Measurements from ENCODE around the gene CCDC54.

Gene CCDC54

DNA sequence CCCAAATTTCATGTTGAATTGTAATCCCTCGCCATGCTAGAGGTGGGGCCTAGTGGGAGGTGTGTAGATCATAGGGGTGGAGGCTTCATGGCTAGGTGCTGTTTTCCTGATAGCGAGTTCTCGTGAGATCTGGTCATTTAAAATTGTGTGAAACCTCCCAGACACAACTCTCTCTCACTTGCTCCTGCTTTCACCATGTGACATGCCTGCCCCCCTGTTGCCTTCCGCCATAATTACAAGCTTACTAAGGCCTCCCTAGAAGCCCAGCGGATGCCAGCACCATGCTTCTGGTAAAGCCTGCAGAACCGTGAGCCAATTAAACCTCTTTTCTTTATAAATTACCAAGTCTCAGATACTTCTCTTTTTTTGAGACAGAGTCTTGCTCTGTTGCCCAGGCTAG, 36.0 kb downstream of the CCDC54 start:
- TF ChIP-seq FOXM1 (IDR thresholded peaks at IDR 0.05; ENCODE audit: borderline replicate concordance, low read depth): no peak

DNA sequence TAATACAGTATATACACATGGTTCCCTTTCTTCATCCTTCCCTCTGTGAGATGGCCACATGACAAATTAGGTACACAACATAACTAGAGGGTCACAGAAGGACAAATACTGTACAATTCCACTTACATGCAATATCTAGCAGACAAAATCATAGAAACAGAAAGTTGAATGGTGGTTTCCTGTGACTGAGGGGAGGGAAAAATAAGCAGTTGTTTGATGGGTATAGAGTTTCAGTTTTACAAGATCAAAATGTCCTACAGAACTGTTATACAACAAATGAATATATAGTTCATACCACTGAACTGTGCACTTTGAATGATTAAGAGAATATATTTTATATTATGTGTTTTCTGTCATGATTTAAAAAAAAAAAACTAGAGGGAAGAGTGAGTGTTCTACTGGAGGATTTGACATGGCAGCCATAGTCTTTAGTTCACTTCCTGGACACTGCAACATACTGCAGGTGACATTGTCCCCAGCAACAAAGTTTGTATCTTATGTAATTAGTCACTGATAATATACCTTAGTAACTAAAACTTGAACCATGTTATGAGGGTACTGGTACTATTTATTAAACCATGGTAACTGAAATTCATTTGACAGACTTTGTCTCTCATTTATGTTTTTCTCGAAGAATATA, 37.2 kb downstream of the CCDC54 start:
- no peak for TF ChIP-seq EGR1 (IDR thresholded peaks at IDR 0.05)
- no peak for TF ChIP-seq ZBTB7A (IDR thresholded peaks at IDR 0.05; ENCODE audit: low read depth)
- no peak for TF ChIP-seq RAD21 (IDR thresholded peaks at IDR 0.05; ENCODE audit: low read depth)
- TF ChIP-seq CEBPB (IDR thresholded peaks at IDR 0.05): no peak
- no peak for TF ChIP-seq YY1 (IDR thresholded peaks at IDR 0.05; ENCODE audit: low read depth)
- no peak for TF ChIP-seq TCF12 (IDR thresholded peaks at IDR 0.05; ENCODE audit: low read depth)
- no peak for TF ChIP-seq NFIC (IDR thresholded peaks at IDR 0.05)
- TF ChIP-seq, protein P1, sequence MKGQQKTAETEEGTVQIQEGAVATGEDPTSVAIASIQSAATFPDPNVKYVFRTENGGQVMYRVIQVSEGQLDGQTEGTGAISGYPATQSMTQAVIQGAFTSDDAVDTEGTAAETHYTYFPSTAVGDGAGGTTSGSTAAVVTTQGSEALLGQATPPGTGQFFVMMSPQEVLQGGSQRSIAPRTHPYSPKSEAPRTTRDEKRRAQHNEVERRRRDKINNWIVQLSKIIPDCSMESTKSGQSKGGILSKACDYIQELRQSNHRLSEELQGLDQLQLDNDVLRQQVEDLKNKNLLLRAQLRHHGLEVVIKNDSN (IDR thresholded peaks at IDR 0.05): no peak
- no peak for TF ChIP-seq EP300 (IDR thresholded peaks at IDR 0.05; ENCODE audit: borderline replicate concordance)
- TF ChIP-seq, protein P2, sequence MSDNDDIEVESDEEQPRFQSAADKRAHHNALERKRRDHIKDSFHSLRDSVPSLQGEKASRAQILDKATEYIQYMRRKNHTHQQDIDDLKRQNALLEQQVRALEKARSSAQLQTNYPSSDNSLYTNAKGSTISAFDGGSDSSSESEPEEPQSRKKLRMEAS (IDR thresholded peaks at IDR 0.05): no peak

- TF ChIP-seq YY1 (IDR thresholded peaks at IDR 0.05; ENCODE audit: low read depth) (no peak), TEAD4 (IDR thresholded peaks at IDR 0.05) (no peak), RAD21 (IDR thresholded peaks at IDR 0.05; ENCODE audit: low read depth) (no peak), ZBTB7A (IDR thresholded peaks at IDR 0.05; ENCODE audit: low read depth) (no peak), FOXM1 (IDR thresholded peaks at IDR 0.05; ENCODE audit: borderline replicate concordance, low read depth) (no peak), TAF1 (IDR thresholded peaks at IDR 0.05; ENCODE audit: low read depth) (no peak), CEBPB (IDR thresholded peaks at IDR 0.05) (no peak)
- TF ChIP-seq, protein P1 (IDR thresholded peaks at IDR 0.05): no peak
- TF ChIP-seq, protein P3, sequence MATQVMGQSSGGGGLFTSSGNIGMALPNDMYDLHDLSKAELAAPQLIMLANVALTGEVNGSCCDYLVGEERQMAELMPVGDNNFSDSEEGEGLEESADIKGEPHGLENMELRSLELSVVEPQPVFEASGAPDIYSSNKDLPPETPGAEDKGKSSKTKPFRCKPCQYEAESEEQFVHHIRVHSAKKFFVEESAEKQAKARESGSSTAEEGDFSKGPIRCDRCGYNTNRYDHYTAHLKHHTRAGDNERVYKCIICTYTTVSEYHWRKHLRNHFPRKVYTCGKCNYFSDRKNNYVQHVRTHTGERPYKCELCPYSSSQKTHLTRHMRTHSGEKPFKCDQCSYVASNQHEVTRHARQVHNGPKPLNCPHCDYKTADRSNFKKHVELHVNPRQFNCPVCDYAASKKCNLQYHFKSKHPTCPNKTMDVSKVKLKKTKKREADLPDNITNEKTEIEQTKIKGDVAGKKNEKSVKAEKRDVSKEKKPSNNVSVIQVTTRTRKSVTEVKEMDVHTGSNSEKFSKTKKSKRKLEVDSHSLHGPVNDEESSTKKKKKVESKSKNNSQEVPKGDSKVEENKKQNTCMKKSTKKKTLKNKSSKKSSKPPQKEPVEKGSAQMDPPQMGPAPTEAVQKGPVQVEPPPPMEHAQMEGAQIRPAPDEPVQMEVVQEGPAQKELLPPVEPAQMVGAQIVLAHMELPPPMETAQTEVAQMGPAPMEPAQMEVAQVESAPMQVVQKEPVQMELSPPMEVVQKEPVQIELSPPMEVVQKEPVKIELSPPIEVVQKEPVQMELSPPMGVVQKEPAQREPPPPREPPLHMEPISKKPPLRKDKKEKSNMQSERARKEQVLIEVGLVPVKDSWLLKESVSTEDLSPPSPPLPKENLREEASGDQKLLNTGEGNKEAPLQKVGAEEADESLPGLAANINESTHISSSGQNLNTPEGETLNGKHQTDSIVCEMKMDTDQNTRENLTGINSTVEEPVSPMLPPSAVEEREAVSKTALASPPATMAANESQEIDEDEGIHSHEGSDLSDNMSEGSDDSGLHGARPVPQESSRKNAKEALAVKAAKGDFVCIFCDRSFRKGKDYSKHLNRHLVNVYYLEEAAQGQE (IDR thresholded peaks at IDR 0.05; ENCODE audit: low read depth): no peak
These were observed 38.9 kb downstream of the CCDC54 start for GRCh38 chr3:107416138-107416537.

DNA sequence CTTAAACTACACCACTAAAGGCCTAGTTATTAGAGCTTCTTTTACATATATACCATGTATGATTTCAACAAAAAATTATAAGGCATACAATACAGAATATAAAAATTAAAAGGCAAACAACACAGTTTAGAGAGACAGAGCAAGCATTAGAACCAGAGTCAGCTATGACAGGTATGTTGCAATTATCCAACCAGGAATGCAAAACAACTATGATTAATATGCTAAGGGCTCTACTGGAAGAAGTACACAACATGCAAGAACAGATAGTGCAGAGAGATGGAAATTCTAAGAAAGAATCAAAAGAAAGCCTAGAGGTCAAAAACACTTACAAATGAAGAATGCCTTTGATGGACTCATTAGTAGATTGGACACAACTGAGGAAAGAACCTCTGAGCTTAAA, 39.6 kb downstream of the CCDC54 start:
- TF ChIP-seq, protein P1 (IDR thresholded peaks at IDR 0.05): no peak
- TF ChIP-seq CEBPB (IDR thresholded peaks at IDR 0.05) (no peak), RAD21 (IDR thresholded peaks at IDR 0.05; ENCODE audit: low read depth) (no peak)

- TF ChIP-seq RAD21 (IDR thresholded peaks at IDR 0.05; ENCODE audit: low read depth): peak; percentile 73
- TF ChIP-seq CREB1 (IDR thresholded peaks at IDR 0.05; ENCODE audit: low read depth): no peak
- peak; percentile 93 for TF ChIP-seq TEAD4 (IDR thresholded peaks at IDR 0.05)
These were observed 44.0 kb downstream of the CCDC54 start for GRCh38 chr3:107421170-107421792.

DNA sequence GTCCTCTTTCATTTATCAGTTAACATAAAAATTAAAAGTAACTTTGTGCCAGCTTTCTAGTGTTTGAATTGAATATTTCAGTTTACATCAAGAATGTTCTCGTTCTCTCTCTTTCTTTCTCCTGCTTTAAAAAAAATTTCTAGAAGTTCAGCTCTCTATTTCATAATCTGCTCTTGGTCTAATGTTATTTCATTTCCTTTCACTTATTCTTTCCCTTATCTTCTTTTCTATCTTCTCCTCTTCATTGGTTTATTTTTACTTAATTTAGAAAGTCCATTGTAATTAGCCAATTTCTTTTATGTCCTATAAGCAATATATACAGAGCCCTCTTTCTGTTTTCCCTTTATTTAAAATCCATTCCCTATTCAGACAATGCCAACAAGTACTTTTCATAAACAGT, 44.6 kb downstream of the CCDC54 start:
- no peak for TF ChIP-seq RAD21 (IDR thresholded peaks at IDR 0.05; ENCODE audit: low read depth)
- no peak for TF ChIP-seq TCF12 (IDR thresholded peaks at IDR 0.05; ENCODE audit: low read depth)
- no peak for TF ChIP-seq YY1 (IDR thresholded peaks at IDR 0.05; ENCODE audit: low read depth)
- no peak for TF ChIP-seq EGR1 (IDR thresholded peaks at IDR 0.05)
- TF ChIP-seq EP300 (IDR thresholded peaks at IDR 0.05; ENCODE audit: borderline replicate concordance): no peak
- no peak for TF ChIP-seq ZBTB7A (IDR thresholded peaks at IDR 0.05; ENCODE audit: low read depth)
- TF ChIP-seq, protein P3 (IDR thresholded peaks at IDR 0.05; ENCODE audit: low read depth): no peak
- TF ChIP-seq TAF1 (IDR thresholded peaks at IDR 0.05; ENCODE audit: low read depth): no peak
- TF ChIP-seq, protein P1 (IDR thresholded peaks at IDR 0.05): no peak
- TF ChIP-seq FOXM1 (IDR thresholded peaks at IDR 0.05; ENCODE audit: borderline replicate concordance, low read depth): no peak
- TF ChIP-seq, protein P2 (IDR thresholded peaks at IDR 0.05): no peak
- no peak for TF ChIP-seq CEBPB (IDR thresholded peaks at IDR 0.05)
- TF ChIP-seq NFIC (IDR thresholded peaks at IDR 0.05): no peak
- no peak for TF ChIP-seq TEAD4 (IDR thresholded peaks at IDR 0.05)
- no peak for TF ChIP-seq CREB1 (IDR thresholded peaks at IDR 0.05; ENCODE audit: low read depth)

Data from Ishikawa (cell line).